ENCODE results near the gene SLC16A6. TPM values are rescaled to one million over a fixed set of nuclear protein-coding genes. Genes with fewer than 3 reads are reported as not detected.
"Not testable (repeated sequence)": the region's sequence is repeated elsewhere in the genome, so short reads cannot be mapped to it uniquely, and the experiment has no call there.

Gene SLC16A6
- total and polyA plus RNA-seq, 2 experiments from 2014 or later = 0.16 to 0.32 TPM

- H3F3A ChIP-seq (ENCODE audit: insufficient read depth) = no peaks in the 10 kb centered on the region
- H3K4me2 ChIP-seq (ENCODE audit: unreplicated experiment) = no peak overlapping the region
- no peak overlapping the region for H3K4me3 ChIP-seq
- no peaks in the 10 kb centered on the region; the same call in 1 of the 2 replicates for H3K4me1 ChIP-seq (ENCODE audit: insufficient read depth)
- no peak overlapping the region for H3K27ac ChIP-seq
- H3K79me2 ChIP-seq (ENCODE audit: insufficient read depth) = no peaks in the 10 kb centered on the region
- no peak for TF ChIP-seq EZH2phosphoT487 (IDR thresholded peaks at IDR 0.05; ENCODE audit: insufficient read depth, low read depth)
- no peak for TF ChIP-seq EZH2 (IDR thresholded peaks at IDR 0.05; ENCODE audit: insufficient read depth, poor library complexity, severe bottlenecking)
- no peak for DNase-seq
- no peak overlapping the region for H2AFZ ChIP-seq
- H4K20me1 ChIP-seq (ENCODE audit: insufficient read depth) = no peaks in the 10 kb centered on the region
- in situ Hi-C loops (cut with MboI) = loop anchor here (10.0 kb wide), 2 partner anchors 135 to 165 kb away; no protein-coding TSS in a partner anchor
- no peaks in the 10 kb centered on the region for H3K27me3 ChIP-seq (replicated peaks; ENCODE audit: insufficient read depth)
- no peaks in the 10 kb centered on the region for H3K9me2 ChIP-seq (ENCODE audit: insufficient read depth)
- no peak overlapping the region for H3K9ac ChIP-seq
- 74% methylated on average over 9 of the region's 9 CpGs for WGBS, 2 experiments (ENCODE audit: low coverage in 1 of 2, low lambda C conversion rate in 2 of 2, missing lambda C conversion rate in 2 of 2)
- peaks cover 5% of the 10 kb centered on the region; the same call in 1 of the 2 replicates for H3K36me3 ChIP-seq (ENCODE audit: low read depth)
- no peaks in the 10 kb centered on the region for H3K9me3 ChIP-seq (ENCODE audit: low read depth)
Observed at GRCh38 chr17:68260051-68260762, 30.7 kb downstream of the SLC16A6 start.

- in situ Hi-C loops (cut with MboI); H3K27me3 ChIP-seq (replicated peaks; ENCODE audit: insufficient read depth); H3K4me1 ChIP-seq (ENCODE audit: insufficient read depth); H3F3A ChIP-seq (ENCODE audit: insufficient read depth); H3K27ac ChIP-seq; H3K4me2 ChIP-seq (ENCODE audit: unreplicated experiment); H3K79me2 ChIP-seq (ENCODE audit: insufficient read depth); H3K9me2 ChIP-seq (ENCODE audit: insufficient read depth); H3K36me3 ChIP-seq (ENCODE audit: low read depth); H3K9me3 ChIP-seq (ENCODE audit: low read depth); DNase-seq; H3K9ac ChIP-seq; H4K20me1 ChIP-seq (ENCODE audit: insufficient read depth): not testable (repeated sequence)
- Histone ChIP-seq H3K4me3 (peak overlapping the region; percentile 29; the same call in 1 of the 2 replicates), H2AFZ (0 out of 2 replicates have a peak overlapping the region, but pooled peaks have one; percentile 69)
- WGBS, 2 experiments (ENCODE audit: low coverage in 1 of 2, low lambda C conversion rate in 2 of 2, missing lambda C conversion rate in 2 of 2) = 77 to 79% methylated on average over 3 of the region's 3 CpGs
Observed at GRCh38 chr17:68259648-68259951, 31.3 kb downstream of the SLC16A6 start.

- H3K9me3 ChIP-seq (ENCODE audit: low read depth); H3K9me2 ChIP-seq (ENCODE audit: insufficient read depth); in situ Hi-C loops (cut with MboI); H3K27ac ChIP-seq; H3K4me1 ChIP-seq (ENCODE audit: insufficient read depth); H4K20me1 ChIP-seq (ENCODE audit: insufficient read depth); H3F3A ChIP-seq (ENCODE audit: insufficient read depth); H3K4me2 ChIP-seq (ENCODE audit: unreplicated experiment); H3K27me3 ChIP-seq (replicated peaks; ENCODE audit: insufficient read depth); H3K36me3 ChIP-seq (ENCODE audit: low read depth); H3K79me2 ChIP-seq (ENCODE audit: insufficient read depth): not testable (repeated sequence)
- peak; percentile 27 for DNase-seq
- Histone ChIP-seq H2AFZ (peak overlapping the region; percentile 69), H3K4me3 (peak overlapping the region; percentile 29), H3K9ac (peak overlapping the region; percentile 43)
- 21 to 35% methylated on average over 18 to 22 of the region's 44 CpGs for WGBS, 2 experiments (ENCODE audit: low coverage in 1 of 2, low lambda C conversion rate in 2 of 2, missing lambda C conversion rate in 2 of 2)
Observed at GRCh38 chr17:68258890-68259647, 31.9 kb downstream of the SLC16A6 start.

- in situ Hi-C loops (cut with MboI) = no loop called here
- Histone ChIP-seq H3K9me3 (ENCODE audit: low read depth) (no peaks in the 10 kb centered on the region), H3K9ac (no peak overlapping the region), H3K9me2 (ENCODE audit: insufficient read depth) (no peaks in the 10 kb centered on the region), H3K36me3 (ENCODE audit: low read depth) (peaks cover 8% of the 10 kb centered on the region; the same call in 1 of the 2 replicates), H3K4me2 (ENCODE audit: unreplicated experiment) (no peak overlapping the region), H3K4me1 (ENCODE audit: insufficient read depth) (no peaks in the 10 kb centered on the region; the same call in 1 of the 2 replicates), H3K27me3 (replicated peaks; ENCODE audit: insufficient read depth) (no peaks in the 10 kb centered on the region), H3K79me2 (ENCODE audit: insufficient read depth) (no peaks in the 10 kb centered on the region), H3K27ac (no peak overlapping the region), H3F3A (ENCODE audit: insufficient read depth) (no peaks in the 10 kb centered on the region), H2AFZ (no peak overlapping the region), H3K4me3 (no peak overlapping the region), H4K20me1 (ENCODE audit: insufficient read depth) (no peaks in the 10 kb centered on the region)
- no peak for DNase-seq
- no peak for TF ChIP-seq EZH2 (IDR thresholded peaks at IDR 0.05; ENCODE audit: insufficient read depth, poor library complexity, severe bottlenecking)
- TF ChIP-seq EZH2phosphoT487 (IDR thresholded peaks at IDR 0.05; ENCODE audit: insufficient read depth, low read depth) = no peak
Observed at GRCh38 chr17:68257934-68258333, 33.0 kb downstream of the SLC16A6 start.

GRCh38 chr17:68256701-68257100 is 34.2 kb downstream of the SLC16A6 start:
- H3K9me2 ChIP-seq (ENCODE audit: insufficient read depth); H2AFZ ChIP-seq; H3K4me2 ChIP-seq (ENCODE audit: unreplicated experiment); H3K9me3 ChIP-seq (ENCODE audit: low read depth); H3F3A ChIP-seq (ENCODE audit: insufficient read depth); H3K27ac ChIP-seq; H3K4me3 ChIP-seq; H3K4me1 ChIP-seq (ENCODE audit: insufficient read depth); H3K79me2 ChIP-seq (ENCODE audit: insufficient read depth); H3K9ac ChIP-seq; H3K27me3 ChIP-seq (replicated peaks; ENCODE audit: insufficient read depth); H4K20me1 ChIP-seq (ENCODE audit: insufficient read depth); in situ Hi-C loops (cut with MboI); DNase-seq: not testable (repeated sequence)
- WGBS, 2 experiments (ENCODE audit: low coverage in 1 of 2, low lambda C conversion rate in 2 of 2, missing lambda C conversion rate in 2 of 2) = 65 to 87% methylated on average over 5 of the region's 5 CpGs
- H3K36me3 ChIP-seq (ENCODE audit: low read depth) = peaks cover 11% of the 10 kb centered on the region; the same call in 1 of the 2 replicates

All from GM23248 (cell line).